HL-60 (cell line): Measurements from ENCODE around the gene GNG12.
A peak's percentile ranks its signal among the peaks of the same experiment; 100 is the strongest.

Experiments used
- DNase-seq, 2 experiments: peaks; one replicate each; pipeline ENCODE4 v3.0.0-alpha.2; 2010 to 2020; ENCODE audit warnings: low read depth in 1 of 2, low spot score in 1 of 2
- H3K27ac ChIP-seq: fragments of 250-450 bp; sonication (Bioruptor Pico); replicated peaks from 2 replicates; pipeline ENCODE4 v1.5.1; 2020; ENCODE audit warnings: mild to moderate bottlenecking, moderate library complexity
- H3K27me3 ChIP-seq: fragments of 250-450 bp; sonication (Bioruptor Pico); 2 replicates; pipeline ENCODE4 v1.5.1; 2021; ENCODE audit warnings: mild to moderate bottlenecking, moderate library complexity; ENCODE audit not compliant: insufficient read depth, poor library complexity, severe bottlenecking
- H3K4me3 ChIP-seq: replicated peaks from 2 replicates; pipeline ENCODE4 v1.5.1; 2011; ENCODE audit warnings: mild to moderate bottlenecking, control low read depth, low read length; ENCODE audit not compliant: insufficient read depth
- GABPA ChIP-seq: IDR thresholded peaks from 2 replicates; pipeline ENCODE4 v1.6.1; 2012; ENCODE audit warnings: low read depth
- POLR2AphosphoS5 ChIP-seq: IDR thresholded peaks from 2 replicates; pipeline ENCODE4 v1.6.1; 2012; ENCODE audit warnings: low read depth
- SPI1 ChIP-seq: IDR thresholded peaks from 2 replicates; pipeline ENCODE4 v1.6.1; 2012; ENCODE audit warnings: low read depth, mild to moderate bottlenecking, borderline replicate concordance
- TF ChIP-seq, protein P1 (sequence below): IDR thresholded peaks from 2 replicates; pipeline ENCODE4 v1.6.1; 2012; ENCODE audit warnings: low read depth; ENCODE audit not compliant: insufficient replicate concordance
- TF ChIP-seq, protein P2 (sequence below): IDR thresholded peaks from one replicate; pipeline ENCODE4 v1.5.1; 2011; ENCODE audit warnings: low read length, control low read depth, inconsistent platforms; ENCODE audit not compliant: insufficient read depth

Gene GNG12

DNA sequence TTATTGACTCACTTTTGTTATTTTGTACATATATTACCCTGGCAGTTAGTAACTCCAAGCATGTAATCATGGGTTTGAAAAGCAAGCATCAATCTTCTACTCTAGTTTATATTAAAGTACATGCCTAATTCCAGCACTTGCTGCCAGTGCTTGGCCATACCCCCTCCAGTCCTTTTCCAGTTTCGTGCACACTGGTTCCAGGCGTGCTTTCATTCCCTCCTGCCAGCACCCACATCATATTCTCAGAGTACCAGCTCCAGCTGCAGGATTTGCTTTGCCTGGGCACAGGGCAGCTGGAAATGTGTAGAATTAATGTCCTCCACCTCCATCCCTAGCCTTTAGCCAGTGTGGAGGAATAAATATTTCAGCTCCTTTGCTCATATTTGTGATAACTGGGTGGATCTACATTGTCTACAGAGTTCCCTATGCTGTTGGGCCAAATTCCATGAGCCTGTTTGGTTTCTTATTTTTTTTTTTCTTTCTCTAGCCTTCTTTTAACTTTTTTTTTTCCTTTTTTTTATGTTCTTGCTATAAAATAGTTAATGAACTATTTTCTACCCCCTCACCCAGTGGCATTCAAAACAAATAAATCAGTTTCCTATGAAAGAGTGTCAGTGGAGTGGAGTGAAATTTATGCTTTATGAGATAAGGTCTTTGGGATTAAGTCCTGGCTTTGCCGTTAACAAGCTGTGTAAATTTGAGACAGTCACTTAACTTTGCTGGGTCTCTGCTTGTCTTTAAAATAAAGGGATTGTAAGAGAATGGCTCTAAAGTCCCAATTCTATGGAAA lies 2.6 kb upstream of the GNG12 start:
- Histone ChIP-seq H3K27ac (no peak overlapping the region), H3K4me3 (no peak overlapping the region), H3K27me3 (peaks cover 43% of the 10 kb centered on the region)
- no peak for DNase-seq
- TF ChIP-seq SPI1 (no peak), POLR2AphosphoS5 (no peak), GABPA (no peak)
- TF ChIP-seq, protein P1, sequence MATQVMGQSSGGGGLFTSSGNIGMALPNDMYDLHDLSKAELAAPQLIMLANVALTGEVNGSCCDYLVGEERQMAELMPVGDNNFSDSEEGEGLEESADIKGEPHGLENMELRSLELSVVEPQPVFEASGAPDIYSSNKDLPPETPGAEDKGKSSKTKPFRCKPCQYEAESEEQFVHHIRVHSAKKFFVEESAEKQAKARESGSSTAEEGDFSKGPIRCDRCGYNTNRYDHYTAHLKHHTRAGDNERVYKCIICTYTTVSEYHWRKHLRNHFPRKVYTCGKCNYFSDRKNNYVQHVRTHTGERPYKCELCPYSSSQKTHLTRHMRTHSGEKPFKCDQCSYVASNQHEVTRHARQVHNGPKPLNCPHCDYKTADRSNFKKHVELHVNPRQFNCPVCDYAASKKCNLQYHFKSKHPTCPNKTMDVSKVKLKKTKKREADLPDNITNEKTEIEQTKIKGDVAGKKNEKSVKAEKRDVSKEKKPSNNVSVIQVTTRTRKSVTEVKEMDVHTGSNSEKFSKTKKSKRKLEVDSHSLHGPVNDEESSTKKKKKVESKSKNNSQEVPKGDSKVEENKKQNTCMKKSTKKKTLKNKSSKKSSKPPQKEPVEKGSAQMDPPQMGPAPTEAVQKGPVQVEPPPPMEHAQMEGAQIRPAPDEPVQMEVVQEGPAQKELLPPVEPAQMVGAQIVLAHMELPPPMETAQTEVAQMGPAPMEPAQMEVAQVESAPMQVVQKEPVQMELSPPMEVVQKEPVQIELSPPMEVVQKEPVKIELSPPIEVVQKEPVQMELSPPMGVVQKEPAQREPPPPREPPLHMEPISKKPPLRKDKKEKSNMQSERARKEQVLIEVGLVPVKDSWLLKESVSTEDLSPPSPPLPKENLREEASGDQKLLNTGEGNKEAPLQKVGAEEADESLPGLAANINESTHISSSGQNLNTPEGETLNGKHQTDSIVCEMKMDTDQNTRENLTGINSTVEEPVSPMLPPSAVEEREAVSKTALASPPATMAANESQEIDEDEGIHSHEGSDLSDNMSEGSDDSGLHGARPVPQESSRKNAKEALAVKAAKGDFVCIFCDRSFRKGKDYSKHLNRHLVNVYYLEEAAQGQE = no peak
- TF ChIP-seq, protein P2, sequence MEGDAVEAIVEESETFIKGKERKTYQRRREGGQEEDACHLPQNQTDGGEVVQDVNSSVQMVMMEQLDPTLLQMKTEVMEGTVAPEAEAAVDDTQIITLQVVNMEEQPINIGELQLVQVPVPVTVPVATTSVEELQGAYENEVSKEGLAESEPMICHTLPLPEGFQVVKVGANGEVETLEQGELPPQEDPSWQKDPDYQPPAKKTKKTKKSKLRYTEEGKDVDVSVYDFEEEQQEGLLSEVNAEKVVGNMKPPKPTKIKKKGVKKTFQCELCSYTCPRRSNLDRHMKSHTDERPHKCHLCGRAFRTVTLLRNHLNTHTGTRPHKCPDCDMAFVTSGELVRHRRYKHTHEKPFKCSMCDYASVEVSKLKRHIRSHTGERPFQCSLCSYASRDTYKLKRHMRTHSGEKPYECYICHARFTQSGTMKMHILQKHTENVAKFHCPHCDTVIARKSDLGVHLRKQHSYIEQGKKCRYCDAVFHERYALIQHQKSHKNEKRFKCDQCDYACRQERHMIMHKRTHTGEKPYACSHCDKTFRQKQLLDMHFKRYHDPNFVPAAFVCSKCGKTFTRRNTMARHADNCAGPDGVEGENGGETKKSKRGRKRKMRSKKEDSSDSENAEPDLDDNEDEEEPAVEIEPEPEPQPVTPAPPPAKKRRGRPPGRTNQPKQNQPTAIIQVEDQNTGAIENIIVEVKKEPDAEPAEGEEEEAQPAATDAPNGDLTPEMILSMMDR = no peak

DNA sequence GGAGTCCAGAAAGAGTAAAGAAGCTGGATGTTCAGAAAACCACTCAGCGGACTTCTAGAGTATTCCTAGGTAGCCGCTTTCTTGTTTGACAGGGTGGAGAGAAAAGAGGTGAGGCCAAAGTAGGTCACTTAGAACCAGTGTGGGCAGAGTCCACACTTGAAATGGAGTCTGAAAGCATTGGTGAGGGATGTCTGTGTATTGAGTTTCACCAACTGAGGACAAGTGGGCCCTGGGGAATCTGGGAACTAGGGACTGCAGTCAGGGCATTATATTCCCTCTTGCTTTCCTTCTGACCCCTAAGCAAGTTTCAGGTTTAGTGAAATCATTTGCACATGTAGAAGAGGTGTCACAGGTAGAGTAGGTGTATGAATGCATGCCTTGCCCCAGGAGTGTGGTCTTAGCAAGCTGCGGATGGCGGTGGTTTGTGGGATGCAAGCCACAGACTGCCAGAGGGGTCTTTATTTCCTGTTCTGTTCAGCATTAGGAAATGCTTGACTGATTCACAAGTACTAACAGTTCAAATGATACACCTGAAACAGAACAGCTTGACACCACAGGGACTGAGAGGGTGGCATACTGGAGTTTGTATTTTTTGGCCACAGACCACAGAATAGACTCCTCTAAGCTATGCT lies 1.1 kb upstream of the GNG12 start:
- TF ChIP-seq POLR2AphosphoS5 (no peak), SPI1 (no peak)
- no peak for DNase-seq
- no peak overlapping the region for H3K27ac ChIP-seq
- H3K4me3 ChIP-seq = no peak overlapping the region
- H3K27me3 ChIP-seq = peaks cover 49% of the 10 kb centered on the region

DNA sequence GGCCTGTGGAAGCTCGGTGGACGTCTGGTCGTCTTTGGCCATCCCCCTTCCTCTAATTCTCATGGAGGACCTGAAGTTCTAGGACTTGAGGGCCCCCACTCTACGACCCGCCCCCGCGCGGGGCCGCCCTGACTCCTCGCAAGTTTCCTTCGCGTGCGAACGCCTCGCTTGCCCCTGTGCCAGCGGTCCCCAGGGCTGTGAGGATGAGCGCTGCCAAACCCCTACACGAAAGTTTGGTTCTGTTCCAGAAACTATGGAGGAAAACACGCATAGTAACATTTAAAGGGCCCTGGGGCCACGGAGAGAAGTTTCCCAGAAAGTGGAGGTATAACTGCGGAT lies 304 bp upstream of the GNG12 start:
- Histone ChIP-seq H3K27ac (no peak overlapping the region), H3K4me3 (no peak overlapping the region), H3K27me3 (peaks cover 47% of the 10 kb centered on the region)
- DNase-seq = no peak
- TF ChIP-seq GABPA (no peak), POLR2AphosphoS5 (no peak), SPI1 (no peak)
- TF ChIP-seq, protein P2 = no peak
- TF ChIP-seq, protein P1 = no peak

DNA sequence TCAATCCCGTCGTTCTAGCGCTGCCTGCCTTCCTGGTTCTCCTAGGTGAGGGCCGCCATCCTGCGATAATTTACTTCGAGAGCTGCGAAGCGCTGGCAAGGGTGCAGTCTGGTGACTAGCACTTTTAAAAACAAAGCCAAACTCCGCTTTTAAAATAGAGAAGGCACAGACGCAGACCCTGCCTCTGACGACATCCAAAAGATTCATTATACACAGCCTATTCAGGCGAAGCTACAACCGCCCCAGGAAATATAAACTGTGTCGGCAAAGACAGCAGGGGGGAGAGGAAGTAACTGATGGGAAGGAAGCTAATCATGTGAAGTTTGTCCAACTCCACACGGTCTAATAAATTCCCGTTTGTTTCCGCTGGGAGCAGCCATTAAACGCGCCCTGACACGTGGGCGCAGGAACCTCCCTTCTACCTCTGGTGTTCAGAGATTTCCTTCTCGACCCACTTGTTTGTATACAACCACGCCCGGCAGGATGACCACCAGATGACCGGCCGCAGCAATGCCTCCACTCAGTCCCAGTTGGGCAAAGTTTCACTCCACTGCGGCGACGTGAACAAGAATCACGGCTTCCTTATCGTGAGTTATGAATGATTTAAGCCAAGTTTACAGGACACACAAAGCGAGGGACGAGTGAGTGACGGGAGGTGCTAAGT lies 1.3 kb downstream of the GNG12 start:
- DNase-seq = no peak
- peaks cover 41% of the 10 kb centered on the region for H3K27me3 ChIP-seq

More for the DNA sequence above, 1.3 kb downstream of the GNG12 start:
- TF ChIP-seq, protein P2 = no peak
- TF ChIP-seq POLR2AphosphoS5 (no peak), SPI1 (no peak), GABPA (no peak)
- TF ChIP-seq, protein P1 = no peak
- H3K4me3 ChIP-seq = peak overlapping the region; percentile 13; the same call in 1 of the 2 replicates
- H3K27ac ChIP-seq = no peak overlapping the region
